ENCODE measurements around the gene LYPD8.

The LYPD8 gene

DNA sequence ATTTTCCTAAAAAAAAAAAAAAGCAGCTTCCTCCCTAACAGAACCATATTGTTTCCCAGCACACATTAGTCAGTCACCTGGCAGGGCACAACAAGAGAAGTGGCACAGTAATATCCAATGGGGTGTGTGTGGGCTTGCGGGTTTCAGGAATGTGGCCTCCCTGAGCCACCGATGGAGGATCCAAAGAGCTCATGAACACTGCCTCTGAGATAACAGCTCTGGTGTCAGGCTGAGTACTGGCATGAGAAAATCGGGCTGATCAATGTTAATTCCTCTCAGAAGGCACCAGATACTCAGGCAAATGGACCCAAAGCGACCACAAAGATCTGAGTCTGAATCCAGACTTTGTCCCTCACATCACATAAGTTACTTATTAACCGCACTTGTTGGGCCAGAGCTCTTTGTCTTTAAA lies 2.2 kb upstream of the LYPD8 start:
- DNase-seq (ENCODE audit: low read depth) = no peak

GRCh38 chr1:248756636-248757035 lies 1.1 kb upstream of the LYPD8 start:
- DNase-seq (ENCODE audit: low read depth) = no peak

DNA sequence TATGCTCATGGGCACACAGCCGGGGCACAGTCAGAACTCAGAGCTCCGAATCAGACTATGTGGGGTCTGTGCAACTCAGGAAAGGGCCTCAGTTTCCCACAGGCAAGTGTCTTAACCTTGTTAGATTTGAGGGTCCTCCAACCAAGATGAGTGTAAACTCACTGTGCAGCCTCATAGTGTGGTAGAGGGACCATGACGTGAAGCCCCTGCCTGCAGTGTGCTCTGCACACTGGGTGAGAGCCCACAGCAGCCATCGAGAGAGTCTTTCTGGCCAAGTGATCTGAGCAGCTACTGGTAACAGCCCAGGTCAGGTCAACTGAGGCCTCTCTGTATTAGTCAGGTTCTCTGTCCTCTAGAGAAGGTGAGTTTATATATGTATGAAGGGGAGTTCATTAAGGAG lies 592 bp upstream of the LYPD8 start:
- no peak for DNase-seq (ENCODE audit: low read depth)

GRCh38 chr1:248753708-248754280 lies 1.8 kb downstream of the LYPD8 start:
- no peak for DNase-seq (ENCODE audit: low read depth)

GRCh38 chr1:248753029-248753594 lies 2.4 kb downstream of the LYPD8 start:
- DNase-seq (ENCODE audit: low read depth) = no peak

- no peak for DNase-seq (ENCODE audit: low read depth)
Measured at GRCh38 chr1:248752161-248753028, 3.2 kb downstream of the LYPD8 start.

GRCh38 chr1:248751635-248752034 lies 3.9 kb downstream of the LYPD8 start:
- DNase-seq (ENCODE audit: low read depth) = no peak

GRCh38 chr1:248751142-248751541 lies 4.4 kb downstream of the LYPD8 start:
- DNase-seq (ENCODE audit: low read depth) = no peak

- DNase-seq (ENCODE audit: low read depth) = no peak
Measured at GRCh38 chr1:248750496-248750895, 5.1 kb downstream of the LYPD8 start.

GRCh38 chr1:248748211-248748610 lies 7.3 kb downstream of the LYPD8 start:
- DNase-seq (ENCODE audit: low read depth) = no peak

- DNase-seq (ENCODE audit: low read depth) = no peak
Measured at GRCh38 chr1:248740876-248741275, 14.7 kb downstream of the LYPD8 start.

DNA sequence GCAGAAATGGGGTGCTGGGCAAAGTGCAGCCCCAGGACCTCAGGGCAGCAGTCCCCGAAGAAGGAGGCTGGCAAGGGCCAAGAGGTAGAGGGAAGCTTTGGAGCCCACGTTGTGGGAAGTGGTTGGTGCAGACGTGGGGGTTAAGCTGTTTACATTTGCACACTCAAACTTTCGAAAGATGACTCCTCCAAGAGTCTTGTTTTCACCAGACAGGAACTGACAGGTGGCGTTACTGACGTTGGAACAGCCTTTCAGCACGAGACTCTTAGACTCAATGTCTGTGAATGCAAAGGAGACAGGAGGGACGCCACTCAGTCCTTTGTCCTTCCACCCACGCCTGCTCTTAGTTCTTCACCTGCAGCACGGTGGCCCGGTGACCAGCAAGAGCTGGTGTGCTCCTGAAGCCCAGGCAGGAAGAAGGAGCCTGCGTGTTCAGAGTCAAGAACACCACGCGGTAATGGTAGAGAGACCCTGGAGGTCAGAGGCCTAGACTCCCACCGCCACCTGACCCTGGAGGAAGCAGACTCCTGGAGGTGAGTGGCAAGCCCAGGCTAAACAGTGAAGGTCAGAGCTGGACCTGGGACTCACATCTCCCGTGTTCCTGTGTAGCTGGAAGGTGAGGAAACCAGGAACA lies 15.9 kb downstream of the LYPD8 start:
- no peak for DNase-seq (ENCODE audit: low read depth)

GRCh38 chr1:248737457-248737856 lies 18.1 kb downstream of the LYPD8 start:
- no peak for DNase-seq (ENCODE audit: low read depth)

DNA sequence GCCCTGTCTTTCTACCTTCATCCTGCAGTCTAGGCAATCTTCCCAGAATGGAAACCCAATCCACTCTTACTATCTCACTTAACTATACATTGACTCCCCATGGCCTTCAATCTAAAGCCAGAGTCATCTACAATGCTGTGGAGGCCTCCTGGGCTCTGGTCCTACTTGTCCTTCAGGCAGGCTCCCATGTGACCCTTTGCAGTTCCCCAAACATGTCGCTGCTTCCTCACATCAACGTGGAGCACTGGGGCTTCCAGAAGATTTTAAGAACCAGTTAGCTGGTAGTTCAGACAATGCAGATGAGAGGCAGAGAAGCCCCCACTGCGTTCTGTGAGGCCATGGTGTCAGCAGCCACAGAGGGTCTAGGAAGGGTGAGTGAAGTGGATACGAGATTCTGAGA lies 18.6 kb downstream of the LYPD8 start:
- no peak for DNase-seq (ENCODE audit: low read depth)

DNA sequence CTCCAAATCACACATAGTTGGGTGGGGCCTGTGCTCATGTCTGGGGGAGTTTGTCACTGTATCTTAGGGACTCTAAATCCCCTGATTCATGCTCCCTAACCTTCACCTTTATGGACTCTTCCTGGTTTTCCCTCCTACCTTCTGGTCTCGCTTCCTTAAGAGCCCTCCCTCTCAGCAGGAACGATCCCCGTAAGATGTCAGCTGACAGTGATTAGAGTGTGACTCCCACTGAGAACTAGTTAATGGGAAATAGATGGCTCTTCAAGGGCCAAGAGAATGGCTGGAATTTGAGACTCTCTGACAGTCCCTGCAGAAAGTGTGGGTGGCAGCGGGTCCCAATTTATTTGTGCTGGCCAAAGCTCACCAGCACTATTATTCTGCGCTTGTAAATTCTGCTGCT lies 22.0 kb downstream of the LYPD8 start:
- no peak for DNase-seq (ENCODE audit: low read depth)

DNA sequence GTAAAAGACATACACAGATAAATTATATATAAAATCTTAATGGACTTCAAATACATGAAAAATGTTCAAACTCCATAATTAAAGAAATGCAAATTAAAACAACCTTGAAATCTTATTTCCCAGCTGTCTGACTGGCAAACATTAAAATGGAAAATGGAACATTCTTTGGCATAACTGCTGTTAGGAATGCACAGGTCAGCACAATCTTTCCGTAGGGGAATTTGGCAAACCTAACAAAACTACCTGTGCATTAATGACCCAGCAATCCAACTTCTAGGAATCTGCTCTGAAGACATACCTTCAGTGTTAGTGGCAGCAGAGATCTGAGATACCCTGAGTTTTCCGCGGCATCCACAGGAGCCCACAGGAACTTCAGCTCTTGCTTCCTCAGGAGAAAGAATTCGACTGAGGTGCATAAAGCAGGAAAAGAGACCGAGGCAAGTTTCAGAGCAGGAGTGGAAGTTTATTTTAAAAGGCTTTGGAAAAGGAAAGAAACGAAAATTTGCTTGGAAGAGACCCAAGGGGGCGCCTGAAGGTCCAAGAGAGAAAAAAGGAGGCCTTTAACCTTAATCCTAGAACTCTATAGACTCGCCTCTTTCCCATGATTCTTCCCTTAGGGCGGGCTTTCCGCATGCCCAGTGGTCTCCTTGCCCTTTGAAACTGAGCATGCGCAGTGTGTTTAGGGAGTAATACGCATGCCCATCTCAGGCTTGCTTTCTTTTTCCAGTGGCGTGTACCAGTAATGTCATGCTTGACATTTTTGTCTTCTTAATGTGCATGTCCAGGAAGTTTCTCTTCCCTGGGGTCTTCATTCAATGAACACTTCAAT lies 24.8 kb downstream of the LYPD8 start:
- DNase-seq (ENCODE audit: low read depth) = no peak

GRCh38 chr1:248714248-248714647 lies 41.3 kb downstream of the LYPD8 start:
- no peak for DNase-seq (ENCODE audit: low read depth)

GRCh38 chr1:248710305-248710900 lies 45.2 kb downstream of the LYPD8 start:
- DNase-seq (ENCODE audit: low read depth) = no peak

DNA sequence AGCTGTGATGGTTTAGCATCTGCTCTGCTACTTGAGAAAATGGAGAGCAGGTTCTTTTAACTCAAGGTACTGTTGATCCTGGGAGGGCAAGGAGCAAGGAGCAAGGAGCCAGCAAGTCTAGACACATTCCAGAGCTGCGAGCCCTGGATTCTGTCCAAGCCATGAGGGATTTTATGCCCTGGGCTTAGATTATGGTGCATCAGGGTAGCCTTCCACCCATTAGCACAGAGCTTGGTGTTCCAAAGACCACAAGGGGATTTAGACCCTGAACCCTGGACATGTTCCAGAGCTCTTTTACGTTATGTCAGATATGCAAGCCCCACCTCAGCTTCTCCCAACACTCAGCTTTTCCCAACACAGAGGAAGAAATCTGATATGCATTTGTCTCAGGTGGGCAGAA lies 51.0 kb downstream of the LYPD8 start:
- no peak for DNase-seq (ENCODE audit: low read depth)

DNA sequence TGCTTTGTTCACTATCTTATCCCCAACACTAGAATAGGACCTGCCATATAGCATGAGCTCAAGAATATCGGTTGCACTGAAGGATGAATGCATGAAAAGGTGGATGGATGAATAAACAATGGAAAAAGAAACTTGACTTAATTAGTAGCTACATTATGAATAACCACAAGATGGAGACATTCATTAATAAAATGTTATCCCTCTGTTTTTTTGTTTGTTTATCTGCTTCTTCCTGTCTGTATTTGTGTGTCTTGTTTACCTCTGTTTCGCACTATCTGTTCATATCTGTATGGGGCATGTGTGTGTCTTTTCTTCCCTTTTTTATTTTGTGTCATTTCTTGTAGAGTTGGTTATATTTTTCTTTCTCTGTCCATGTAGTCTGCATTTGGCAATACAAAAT lies 51.9 kb downstream of the LYPD8 start:
- no peak for DNase-seq (ENCODE audit: low read depth)

GRCh38 chr1:248702714-248703113 lies 52.8 kb downstream of the LYPD8 start, which contains the start of gene OR14I1:
OR14I1 (minus strand) TSS chr1:248702766.
- no peak for DNase-seq (ENCODE audit: low read depth)

GRCh38 chr1:248699099-248699498 lies 56.5 kb downstream of the LYPD8 start:
- DNase-seq (ENCODE audit: low read depth) = no peak
